ENCODE measurements around the gene FAM216A.

Gene FAM216A

DNA sequence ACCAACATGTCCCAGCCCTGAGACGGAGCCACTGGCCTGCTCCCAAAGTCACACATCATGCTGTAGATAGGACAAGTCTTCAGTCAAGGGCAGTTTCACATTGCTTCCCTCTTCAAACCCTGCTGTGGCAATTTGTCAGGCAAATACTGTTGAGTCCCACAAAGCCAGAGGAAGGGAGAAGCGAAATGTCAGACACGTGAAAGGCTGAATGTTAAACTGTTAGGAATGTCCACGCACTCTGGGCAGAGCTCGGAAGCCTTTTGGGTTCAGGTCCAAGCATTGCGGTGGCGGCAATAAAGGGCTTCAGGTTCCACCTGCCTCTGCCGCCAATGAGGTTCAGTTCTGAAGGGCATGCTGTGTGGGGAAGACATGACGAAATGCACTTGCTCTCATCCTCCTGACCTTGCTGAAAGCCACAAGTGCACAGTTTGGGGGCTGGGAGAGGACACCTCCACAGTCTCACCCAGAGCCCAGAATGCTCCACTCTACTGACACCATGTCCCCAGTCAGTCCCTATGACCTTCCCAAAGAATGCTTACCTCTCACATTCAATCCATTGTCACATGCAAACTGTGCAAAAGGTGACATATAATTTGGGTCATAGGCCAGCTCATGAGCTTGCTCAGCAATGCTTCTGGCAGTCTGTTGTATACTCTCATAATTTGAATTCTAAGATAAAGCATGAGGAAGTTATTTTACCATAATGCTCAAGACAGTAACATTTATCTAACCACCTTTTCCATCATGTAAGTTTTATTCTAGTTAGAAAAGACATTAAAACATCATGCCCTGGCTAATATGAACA is 69.2 kb downstream of the FAM216A start:
- DNase-seq (ENCODE audit: low read depth, low spot score), result peak; percentile 65
- H3K27ac ChIP-seq, result peak overlapping the region; percentile 49

DNA sequence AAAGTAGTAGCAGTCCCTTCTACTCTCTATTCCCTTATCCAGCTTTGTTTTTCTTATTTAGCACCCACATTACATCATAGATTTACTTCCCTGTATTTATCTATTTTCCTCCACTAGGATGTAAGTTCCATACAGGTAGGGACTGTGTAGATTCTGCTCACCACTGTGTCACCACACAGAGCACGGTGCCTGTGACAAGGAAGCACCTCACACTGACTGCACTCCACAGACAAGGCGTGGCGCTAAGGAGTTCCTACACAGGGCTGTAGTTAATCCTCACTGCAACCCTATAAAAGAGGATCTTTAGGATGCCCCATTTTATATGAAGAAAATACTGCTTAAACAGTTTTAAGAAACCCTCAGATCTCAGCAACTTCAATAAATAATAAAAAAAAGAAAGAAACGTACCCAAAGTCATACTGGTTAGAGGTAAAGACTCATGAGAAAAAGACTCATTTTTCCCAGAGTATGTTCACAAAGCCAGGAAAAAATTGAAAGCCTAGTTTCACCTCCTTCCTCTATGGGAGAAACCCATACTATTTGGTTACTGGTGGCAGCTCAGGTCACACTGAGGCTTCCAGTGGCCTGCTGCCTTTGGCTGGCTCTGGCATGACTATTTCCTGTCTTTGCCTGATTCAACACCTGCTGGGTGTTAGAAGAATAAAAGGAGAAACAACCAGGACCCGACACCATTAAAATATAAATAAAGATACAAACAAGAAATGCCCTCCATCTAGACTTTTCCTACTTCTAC is 70.4 kb downstream of the FAM216A start:
- no peak for DNase-seq (ENCODE audit: low read depth, low spot score)
- peak overlapping the region; percentile 49 for H3K27ac ChIP-seq

All from epithelial cell of prostate (primary cell).